HEK293T (cell line): Measurements from ENCODE around the gene LACTBL1.

Experiments used
- SP1 ChIP-seq: fragments of 450-650 bp; IDR thresholded peaks from 2 replicates; pipeline ENCODE4 v1.6.1; 2017
- TF ChIP-seq, protein P1 (sequence below): fragments of 450-650 bp; IDR thresholded peaks from 2 replicates; pipeline ENCODE4 v1.6.1; 2016

DNA sequence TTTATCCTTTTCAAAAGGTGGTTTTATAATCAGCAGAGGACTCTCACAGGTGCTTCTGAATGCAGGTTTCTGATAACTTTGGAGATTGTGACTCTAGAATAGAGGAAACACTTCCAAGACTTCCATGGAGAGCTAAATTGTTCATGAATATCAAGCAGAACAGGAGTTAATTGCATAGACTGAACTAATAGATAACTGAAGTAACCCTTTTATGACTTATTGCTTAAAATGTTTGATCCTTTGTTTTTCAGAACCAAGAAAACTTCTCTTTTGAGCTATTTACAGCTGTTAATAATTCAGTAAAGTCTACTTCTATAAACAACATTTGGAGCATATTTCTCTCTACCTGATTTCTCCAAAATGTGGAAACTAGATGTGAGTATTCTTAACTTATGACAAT, 23.1 kb upstream of the LACTBL1 start:
- no peak for TF ChIP-seq SP1
- TF ChIP-seq, protein P1, sequence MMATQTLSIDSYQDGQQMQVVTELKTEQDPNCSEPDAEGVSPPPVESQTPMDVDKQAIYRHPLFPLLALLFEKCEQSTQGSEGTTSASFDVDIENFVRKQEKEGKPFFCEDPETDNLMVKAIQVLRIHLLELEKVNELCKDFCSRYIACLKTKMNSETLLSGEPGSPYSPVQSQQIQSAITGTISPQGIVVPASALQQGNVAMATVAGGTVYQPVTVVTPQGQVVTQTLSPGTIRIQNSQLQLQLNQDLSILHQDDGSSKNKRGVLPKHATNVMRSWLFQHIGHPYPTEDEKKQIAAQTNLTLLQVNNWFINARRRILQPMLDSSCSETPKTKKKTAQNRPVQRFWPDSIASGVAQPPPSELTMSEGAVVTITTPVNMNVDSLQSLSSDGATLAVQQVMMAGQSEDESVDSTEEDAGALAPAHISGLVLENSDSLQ, result no peak
